Bronchial epithelial cell (primary cell): ENCODE results near the gene PLCB1. TPM values are rescaled to one million over a fixed set of nuclear protein-coding genes. Genes with fewer than 3 reads are reported as not detected.

Experiments
- DNase-seq: peaks from one replicate; pipeline ENCODE4 v3.0.0-alpha.2; 2010; ENCODE audit warnings: low read depth
- FAIRE-seq: peaks from 2 replicates; lab custom pipeline; 2011; peaks lifted over from hg19 to GRCh38; lab: Jason Lieb, UNC
- H3K27me3 ChIP-seq: 2 replicates; pipeline ENCODE4 v1.5.1; 2011; ENCODE audit warnings: low read length; ENCODE audit not compliant: control insufficient read depth, insufficient read depth
- H3K36me3 ChIP-seq: 2 replicates; pipeline ENCODE4 v1.5.1; 2011; ENCODE audit warnings: low read length; ENCODE audit not compliant: control insufficient read depth, insufficient read depth
- H3K4me3 ChIP-seq: 2 replicates; pipeline ENCODE4 v1.5.1; 2011; ENCODE audit warnings: mild to moderate bottlenecking, low read depth, low read length, control low read depth
- total RNA-seq: library from RNA; depleted of rRNA; stranded (reverse); fragments of >200 nt; gene quantifications from 2 replicates; pipeline ENCODE4 v1.2.1, GENCODE V29; 2014
- TF ChIP-seq, protein P1 (sequence below): IDR thresholded peaks from 2 replicates; pipeline ENCODE4 v1.5.1; 2011; ENCODE audit warnings: mild to moderate bottlenecking, moderate library complexity, low read length, control low read depth, inconsistent platforms; ENCODE audit not compliant: insufficient read depth, severe bottlenecking

PLCB1 gene
- total RNA-seq, 1 donor from 2014 or later, result 1.1 TPM

DNA sequence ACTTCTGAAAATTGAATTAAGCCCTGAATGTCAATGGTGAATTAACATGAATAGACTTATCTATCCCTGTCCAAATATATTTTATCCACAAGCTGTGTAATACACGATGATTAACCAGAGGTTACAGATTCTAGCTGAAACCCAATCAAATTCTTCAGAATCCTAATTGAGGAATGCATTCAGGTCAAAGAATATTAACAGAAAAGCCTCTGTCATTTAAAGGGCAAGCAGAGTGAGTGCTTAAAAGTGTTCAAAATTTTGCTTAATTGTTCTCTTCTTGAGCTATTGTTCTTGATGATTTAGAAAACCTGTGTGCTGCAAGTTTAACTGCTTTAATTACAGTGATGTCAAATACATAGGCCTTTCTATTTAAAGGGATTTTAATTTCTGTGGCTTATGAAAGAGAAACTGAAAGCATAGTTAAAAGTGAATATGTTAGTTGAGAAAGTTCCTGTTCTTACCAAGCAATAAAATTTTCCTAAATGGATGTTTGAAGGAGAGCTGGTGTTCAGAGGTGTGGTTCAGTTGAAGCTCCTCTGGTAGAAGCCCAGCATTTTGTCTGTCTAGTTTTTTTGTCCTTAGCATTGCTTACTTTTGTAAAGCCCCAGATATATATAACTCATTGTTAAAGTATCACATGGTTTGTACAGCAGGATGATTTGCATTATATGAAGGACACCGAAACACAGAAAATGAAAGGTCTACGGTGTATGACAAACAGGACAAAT is 470.5 kb downstream of the PLCB1 start:
- H3K4me3 ChIP-seq, result no peak overlapping the region
- TF ChIP-seq, protein P1, sequence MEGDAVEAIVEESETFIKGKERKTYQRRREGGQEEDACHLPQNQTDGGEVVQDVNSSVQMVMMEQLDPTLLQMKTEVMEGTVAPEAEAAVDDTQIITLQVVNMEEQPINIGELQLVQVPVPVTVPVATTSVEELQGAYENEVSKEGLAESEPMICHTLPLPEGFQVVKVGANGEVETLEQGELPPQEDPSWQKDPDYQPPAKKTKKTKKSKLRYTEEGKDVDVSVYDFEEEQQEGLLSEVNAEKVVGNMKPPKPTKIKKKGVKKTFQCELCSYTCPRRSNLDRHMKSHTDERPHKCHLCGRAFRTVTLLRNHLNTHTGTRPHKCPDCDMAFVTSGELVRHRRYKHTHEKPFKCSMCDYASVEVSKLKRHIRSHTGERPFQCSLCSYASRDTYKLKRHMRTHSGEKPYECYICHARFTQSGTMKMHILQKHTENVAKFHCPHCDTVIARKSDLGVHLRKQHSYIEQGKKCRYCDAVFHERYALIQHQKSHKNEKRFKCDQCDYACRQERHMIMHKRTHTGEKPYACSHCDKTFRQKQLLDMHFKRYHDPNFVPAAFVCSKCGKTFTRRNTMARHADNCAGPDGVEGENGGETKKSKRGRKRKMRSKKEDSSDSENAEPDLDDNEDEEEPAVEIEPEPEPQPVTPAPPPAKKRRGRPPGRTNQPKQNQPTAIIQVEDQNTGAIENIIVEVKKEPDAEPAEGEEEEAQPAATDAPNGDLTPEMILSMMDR, result no peak
- FAIRE-seq, result no peak

DNA sequence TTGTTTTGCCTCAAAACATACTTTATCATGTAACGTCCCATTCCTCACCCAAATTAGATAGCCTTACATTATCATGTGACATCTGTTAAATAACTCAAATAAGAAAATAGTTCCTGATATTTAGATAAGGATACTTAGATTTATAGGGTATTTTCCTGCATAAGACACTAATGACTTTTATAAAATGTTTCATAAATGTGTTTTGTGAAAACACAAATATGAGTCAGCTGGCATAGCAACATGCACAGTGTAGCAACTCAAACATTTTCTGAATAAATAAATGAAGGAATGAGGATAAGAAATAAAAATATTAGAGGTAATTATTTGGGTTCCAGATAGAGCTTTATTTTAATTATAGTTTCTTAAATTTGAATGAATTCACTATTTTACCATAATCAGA is 476.4 kb downstream of the PLCB1 start:
- Histone ChIP-seq H3K4me3 (no peak overlapping the region), H3K27me3 (no peaks in the 10 kb centered on the region), H3K36me3 (no peaks in the 10 kb centered on the region)
- TF ChIP-seq, protein P1, result no peak
- DNase-seq (no peak), FAIRE-seq (no peak)

More for the DNA sequence above, 470.5 kb downstream of the PLCB1 start:
- Histone ChIP-seq H3K36me3 (no peaks in the 10 kb centered on the region), H3K27me3 (no peaks in the 10 kb centered on the region)
- no peak for DNase-seq

DNA sequence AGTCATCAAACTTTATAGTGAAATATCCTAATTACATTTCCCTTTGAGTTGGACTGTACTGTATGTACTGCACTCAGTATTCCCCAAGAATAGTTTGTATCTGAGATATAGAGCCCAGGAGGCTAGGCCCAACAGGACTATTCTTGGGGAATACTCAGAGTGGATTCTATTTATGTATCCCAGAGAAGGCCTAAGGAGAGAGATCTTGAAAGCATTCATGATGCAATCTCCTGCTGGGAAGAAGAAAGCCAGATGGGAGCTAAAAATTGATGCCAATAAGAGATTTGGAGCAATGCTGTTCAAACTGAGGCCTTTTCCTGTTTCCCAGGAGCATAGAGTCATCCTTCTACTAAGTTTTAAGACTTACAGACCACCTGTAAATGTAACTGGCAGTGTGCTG is 484.7 kb downstream of the PLCB1 start:
- H3K4me3 ChIP-seq, result no peak overlapping the region
- TF ChIP-seq, protein P1, result no peak
- no peak for DNase-seq
- FAIRE-seq, result no peak
- no peaks in the 10 kb centered on the region for H3K27me3 ChIP-seq
- no peaks in the 10 kb centered on the region for H3K36me3 ChIP-seq

DNA sequence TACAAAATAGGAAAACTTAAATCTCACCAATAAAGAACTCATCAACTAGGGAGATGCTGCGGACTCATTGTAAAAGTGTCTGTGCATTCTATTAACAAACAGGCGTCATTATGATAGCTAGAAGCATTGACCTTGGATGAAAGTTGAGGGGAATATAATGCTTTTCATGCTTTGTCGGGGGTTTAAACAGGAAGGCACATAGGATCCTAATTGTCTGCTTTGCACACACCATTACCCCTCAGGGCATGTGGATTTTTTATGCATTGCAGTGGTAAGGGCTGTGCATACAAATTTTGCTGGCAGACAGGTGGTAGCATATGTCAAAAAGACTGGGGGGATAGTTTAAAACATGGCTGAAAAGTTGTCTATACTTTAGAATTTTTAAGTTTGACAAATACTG is 488.9 kb downstream of the PLCB1 start:
- DNase-seq (no peak), FAIRE-seq (no peak)
- Histone ChIP-seq H3K36me3 (no peaks in the 10 kb centered on the region), H3K4me3 (no peak overlapping the region), H3K27me3 (no peaks in the 10 kb centered on the region)
- TF ChIP-seq, protein P1, result no peak

DNA sequence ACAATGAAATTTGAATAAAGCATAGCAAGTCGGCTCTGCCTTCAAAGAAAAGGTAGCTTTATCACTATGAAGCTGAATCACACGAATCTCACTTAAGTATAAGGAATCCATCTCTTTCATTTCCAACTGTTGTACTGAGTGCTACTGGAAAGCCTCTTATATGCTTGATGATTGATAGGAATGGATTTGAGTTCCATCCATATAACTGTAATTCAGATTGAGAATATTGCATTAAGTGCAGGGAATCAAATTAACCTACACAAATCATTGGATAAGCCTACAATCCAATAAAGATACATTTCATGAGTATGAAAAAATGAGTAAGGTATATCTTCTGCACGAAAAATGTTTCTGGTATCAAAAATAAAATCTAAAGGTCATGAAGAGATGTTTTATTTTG is 492.0 kb downstream of the PLCB1 start:
- TF ChIP-seq, protein P1, result no peak
- DNase-seq (no peak), FAIRE-seq (no peak)

DNA sequence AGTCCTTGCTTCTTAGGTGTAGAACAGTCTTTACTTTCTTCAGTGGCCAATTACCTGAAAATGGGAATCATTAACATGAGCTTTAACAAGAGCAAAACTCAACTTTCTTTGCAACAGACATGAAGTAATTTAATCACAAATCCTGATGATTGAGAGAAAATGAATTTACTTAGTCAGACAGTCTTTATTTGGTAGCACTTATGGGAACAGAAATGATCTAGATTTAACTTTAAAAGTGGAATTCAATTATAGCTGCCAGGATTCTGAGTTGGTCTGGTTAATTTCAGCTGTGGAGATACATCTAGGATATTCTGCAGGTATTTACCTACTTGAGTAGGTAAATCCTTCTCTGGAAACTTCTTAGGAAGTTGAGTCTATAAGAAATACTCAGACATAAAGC is 492.6 kb downstream of the PLCB1 start:
- no peaks in the 10 kb centered on the region for H3K36me3 ChIP-seq
- no peak overlapping the region for H3K4me3 ChIP-seq
- DNase-seq, result no peak
- FAIRE-seq, result no peak
- TF ChIP-seq, protein P1, result no peak
- H3K27me3 ChIP-seq, result no peaks in the 10 kb centered on the region

More for the DNA sequence above, 492.0 kb downstream of the PLCB1 start:
- no peaks in the 10 kb centered on the region for H3K27me3 ChIP-seq
- no peaks in the 10 kb centered on the region for H3K36me3 ChIP-seq
- no peak overlapping the region for H3K4me3 ChIP-seq
